Kidney (tissue), 14 donors: ENCODE results near the gene WDR62. TPM values are rescaled to one million over a fixed set of nuclear protein-coding genes. Genes with fewer than 3 reads are reported as not detected.

Experiments used
- DNase-seq, 5 donors: peaks; one replicate each; pipeline ENCODE4 v3.0.0-alpha.2; 2013 to 2020
- FAIRE-seq: peaks from 2 replicates; lab custom pipeline; 2012; peaks lifted over from hg19 to GRCh38; lab: Jason Lieb, UNC
- H3K27ac ChIP-seq, 2 donors: one replicate each; pipeline ENCODE4 v1.7.0; 2013; ENCODE audit warnings: low read depth in 2 of 2, low read length in 2 of 2, inconsistent platforms in 1 of 2
- H3K27me3 ChIP-seq: one replicate; pipeline ENCODE4 v1.7.1; 2013; ENCODE audit warnings: low read length, inconsistent platforms; ENCODE audit not compliant: control insufficient read depth, insufficient read depth
- H3K36me3 ChIP-seq, 3 donors: one replicate each; pipeline versions ENCODE4 v1.7.0 to v1.7.1; 2013; ENCODE audit warnings: low read length in 3 of 3, control low read depth in 1 of 3, inconsistent platforms in 1 of 3; ENCODE audit not compliant: insufficient read depth in 3 of 3, control insufficient read depth in 2 of 3
- H3K4me1 ChIP-seq, 3 donors: one replicate each; pipeline versions ENCODE4 v1.7.0 to v1.7.1; 2013; ENCODE audit warnings: low read length in 3 of 3, inconsistent platforms in 1 of 3, low read depth in 1 of 3; ENCODE audit not compliant: control insufficient read depth in 2 of 3, insufficient read depth in 2 of 3
- H3K4me3 ChIP-seq, 3 donors: one replicate each; pipeline versions ENCODE4 v1.7.0 to v1.8.1; 2013; ENCODE audit warnings: low read length in 3 of 3, control low read depth in 1 of 3, inconsistent platforms in 1 of 3
- H3K9ac ChIP-seq, 3 donors: one replicate each; pipeline versions ENCODE4 v1.7.0 to v1.7.1; 2013; ENCODE audit warnings: low read length in 3 of 3, control low read depth in 1 of 3, inconsistent platforms in 1 of 3
- H3K9me3 ChIP-seq, 3 donors: one replicate each; pipeline versions ENCODE4 v1.7.0 to v1.7.1; 2013; ENCODE audit warnings: low read length in 3 of 3, control low read depth in 1 of 3, inconsistent platforms in 1 of 3; ENCODE audit not compliant: control insufficient read depth in 2 of 3, insufficient read depth in 1 of 3
- CTCF ChIP-seq: IDR thresholded peaks from 3 replicates; pipeline ENCODE4 v1.5.1; 2012; ENCODE audit warnings: mild to moderate bottlenecking, moderate library complexity, borderline replicate concordance; ENCODE audit not compliant: insufficient read depth; ENCODE audit errors: extremely low read depth
- intact Hi-C: fragments of 100-400 bp; cut with DNase I; formaldehyde crosslinking; loops from one replicate; pipeline ENCODE4 v1.11.1; 2022
- polyA plus RNA-seq: library from polyadenylated mRNA; stranded (reverse); fragments of 350-450 nt; fragmentation: Illumina TruSeq; extraction: RNeasy Lipid Tissue Mini Kit (QIAGEN cat#74804); gene quantifications from one replicate; pipeline ENCODE4 v1.2.3, GENCODE V29; 2014; ENCODE audit warnings: low read depth, low replicate concordance; ENCODE audit not compliant: insufficient read depth
- total RNA-seq: library from RNA; stranded (reverse); fragmentation: NEBNext Ultra II Directional; extraction: Animal tissue kit (Norgen Biotek cat#: 25700); gene quantifications from one replicate; pipeline ENCODE4 v1.2.1, GENCODE V29; 2021
- donor health status: control.
- donor health status: control.
- donor health status: control.
- donor health status: control.
- donor health status: control.
- donor health status: DM: yes; HTN: yes; CAD: no.
- donor health status: Normal renal cell carcinoma (clear cell type).

The WDR62 gene
- total and polyA plus RNA-seq, 2 donors from 2014 or later, result 0.58 to 0.69 TPM

- DNase-seq (no peak), FAIRE-seq (no peak)
- Histone ChIP-seq H3K27ac (no peak overlapping the region), H3K9ac (no peak overlapping the region), H3K36me3 (peaks cover 0 to 6% (median 0%) of the 10 kb centered on the region in 3 donors), H3K9me3 (no peaks in the 10 kb centered on the region), H3K4me3 (no peak overlapping the region), H3K4me1 (no peaks in the 10 kb centered on the region), H3K27me3 (no peaks in the 10 kb centered on the region)
- no peak for TF ChIP-seq CTCF
- intact Hi-C loops, result no loop called here
Observed at GRCh38 chr19:36106441-36106840, 51.7 kb downstream of the WDR62 start.

- DNase-seq (no peak), FAIRE-seq (no peak)
- H3K4me1 ChIP-seq, result no peaks in the 10 kb centered on the region
- no peak overlapping the region for H3K4me3 ChIP-seq
- no peaks in the 10 kb centered on the region for H3K9me3 ChIP-seq
- no peak overlapping the region for H3K9ac ChIP-seq
- no peaks in the 10 kb centered on the region for H3K27me3 ChIP-seq
- intact Hi-C loops, result no loop called here
- TF ChIP-seq CTCF, result no peak
- peaks cover 0 to 8% (median 0%) of the 10 kb centered on the region in 3 donors for H3K36me3 ChIP-seq
- H3K27ac ChIP-seq, result no peak overlapping the region
Observed at GRCh38 chr19:36106991-36107390, 52.3 kb downstream of the WDR62 start.

- Histone ChIP-seq H3K27ac (no peak overlapping the region), H3K9me3 (no peaks in the 10 kb centered on the region), H3K4me1 (peaks cover 0 to 3% (median 0%) of the 10 kb centered on the region in 3 donors), H3K4me3 (no peak overlapping the region), H3K27me3 (no peaks in the 10 kb centered on the region), H3K36me3 (peaks cover 0 to 13% (median 0%) of the 10 kb centered on the region in 3 donors), H3K9ac (no peak overlapping the region)
- intact Hi-C loops, result no loop called here
- no peak for TF ChIP-seq CTCF
- FAIRE-seq (no peak), DNase-seq (no peak)
Observed at GRCh38 chr19:36108684-36109083, 54.0 kb downstream of the WDR62 start.
